ENCODE data around the gene GRIN1.
A peak's percentile ranks its signal among the peaks of the same experiment; 100 is the strongest.

The GRIN1 gene

GRCh38 chr9:137163805-137164204, 24.9 kb downstream of the GRIN1 start:
- Histone ChIP-seq H3K27me3 (ENCODE audit: control insufficient read depth, insufficient read depth, low read length) (peaks cover 98% of the 10 kb centered on the region), H3K9me3 (ENCODE audit: control insufficient read depth, insufficient read depth, low read length) (no peaks in the 10 kb centered on the region), H3K9ac (ENCODE audit: low read depth, low read length) (no peak overlapping the region), H3K36me3 (ENCODE audit: control insufficient read depth, insufficient read depth, low read length) (no peaks in the 10 kb centered on the region), H3K4me1 (ENCODE audit: control insufficient read depth, insufficient read depth, low read length) (no peaks in the 10 kb centered on the region), H3K4me3 (ENCODE audit: low read depth, low read length) (no peak overlapping the region; the same call in 1 of the 2 replicates), H3K27ac (ENCODE audit: low read depth, low read length) (no peak overlapping the region)

- peaks cover 98% of the 10 kb centered on the region for H3K27me3 ChIP-seq (ENCODE audit: control insufficient read depth, insufficient read depth, low read length)
- H3K36me3 ChIP-seq (ENCODE audit: control insufficient read depth, insufficient read depth, low read length): no peaks in the 10 kb centered on the region
- no peak overlapping the region for H3K27ac ChIP-seq (ENCODE audit: low read depth, low read length)
- H3K4me1 ChIP-seq (ENCODE audit: control insufficient read depth, insufficient read depth, low read length): no peaks in the 10 kb centered on the region; the same call in 1 of the 2 replicates
- H3K4me3 ChIP-seq (ENCODE audit: low read depth, low read length): no peak overlapping the region
- no peaks in the 10 kb centered on the region for H3K9me3 ChIP-seq (ENCODE audit: control insufficient read depth, insufficient read depth, low read length)
- H3K9ac ChIP-seq (ENCODE audit: low read depth, low read length): no peak overlapping the region
Measured at GRCh38 chr9:137164370-137165249, 25.7 kb downstream of the GRIN1 start.

DNA sequence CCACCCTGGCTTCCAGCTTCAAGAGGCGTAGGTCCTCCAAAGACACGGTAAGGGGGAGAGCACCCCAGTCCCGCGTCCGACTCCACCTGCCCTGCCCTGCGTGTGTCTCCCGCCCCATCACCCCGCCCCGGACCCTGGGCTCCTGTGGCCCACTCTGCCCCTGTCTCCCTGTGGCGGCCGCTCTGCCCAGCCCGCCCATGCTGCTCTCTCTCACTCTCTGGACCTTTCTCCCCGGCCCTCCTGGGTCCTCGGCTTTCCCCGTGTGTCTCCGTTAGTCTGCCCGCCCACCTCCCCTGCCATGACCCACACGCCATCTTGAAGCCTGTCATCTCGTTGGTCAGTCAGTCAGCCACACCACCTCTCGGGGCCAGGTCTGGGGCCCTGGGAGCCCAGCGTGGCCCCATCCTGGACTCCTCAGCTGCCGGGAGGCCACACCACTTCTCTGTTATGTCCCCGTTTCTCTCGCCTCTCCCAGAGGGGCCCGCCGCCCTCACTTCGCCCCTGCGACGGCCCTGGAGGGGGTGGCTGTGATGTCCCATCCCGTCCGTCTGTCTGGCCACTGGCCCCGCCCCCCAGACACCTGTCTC, 26.4 kb downstream of the GRIN1 start:
- H3K4me3 ChIP-seq (ENCODE audit: low read depth, low read length): no peak overlapping the region
- peaks cover 98% of the 10 kb centered on the region for H3K27me3 ChIP-seq (ENCODE audit: control insufficient read depth, insufficient read depth, low read length)
- no peaks in the 10 kb centered on the region for H3K36me3 ChIP-seq (ENCODE audit: control insufficient read depth, insufficient read depth, low read length)
- no peaks in the 10 kb centered on the region; the same call in 1 of the 2 replicates for H3K4me1 ChIP-seq (ENCODE audit: control insufficient read depth, insufficient read depth, low read length)
- H3K9me3 ChIP-seq (ENCODE audit: control insufficient read depth, insufficient read depth, low read length): no peaks in the 10 kb centered on the region
- no peak overlapping the region for H3K9ac ChIP-seq (ENCODE audit: low read depth, low read length)
- H3K27ac ChIP-seq (ENCODE audit: low read depth, low read length): no peak overlapping the region

DNA sequence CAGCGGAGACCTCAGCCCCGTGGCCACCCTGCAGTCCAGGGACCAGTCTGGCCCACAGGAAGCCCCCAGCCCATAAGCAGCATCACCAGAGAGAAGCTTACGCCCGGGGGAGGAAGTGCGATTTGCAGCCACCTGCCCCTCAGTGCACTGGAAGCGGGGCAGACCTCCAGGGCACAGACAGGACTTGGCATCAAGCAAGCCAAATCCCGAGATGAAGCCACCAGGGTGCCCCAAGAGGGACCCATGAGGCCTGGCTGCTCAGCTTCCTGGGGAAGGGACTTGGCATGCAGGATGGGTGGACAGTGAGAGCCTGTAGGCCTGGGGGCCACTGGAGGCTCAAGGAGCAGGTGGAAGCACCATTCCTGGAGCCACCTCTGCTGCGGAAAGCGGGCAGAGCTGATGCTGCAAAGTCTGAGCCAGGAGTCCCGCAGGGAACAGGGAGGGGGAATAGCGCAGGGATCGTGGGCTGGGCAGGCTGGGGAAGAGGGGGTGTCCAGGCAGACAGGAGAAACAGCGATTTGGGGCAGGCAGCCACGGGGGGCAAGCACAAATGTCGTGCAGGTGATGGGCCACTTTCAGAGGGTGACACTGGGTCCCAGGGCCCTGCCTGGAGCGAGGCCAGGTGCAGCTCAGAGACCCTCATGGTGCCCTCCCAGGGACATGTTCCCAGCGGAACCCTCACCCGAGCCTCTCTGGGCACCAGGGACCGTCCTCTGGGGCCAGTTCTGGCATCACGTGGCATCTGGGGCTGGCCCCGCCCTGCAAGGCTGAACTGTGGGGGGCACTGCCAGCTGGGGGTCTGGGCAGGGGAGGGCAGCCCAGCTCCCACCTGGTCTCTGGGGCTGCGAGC, 27.7 kb downstream of the GRIN1 start:
- H3K27me3 ChIP-seq (ENCODE audit: control insufficient read depth, insufficient read depth, low read length): peaks cover 99% of the 10 kb centered on the region
- H3K9me3 ChIP-seq (ENCODE audit: control insufficient read depth, insufficient read depth, low read length): no peaks in the 10 kb centered on the region
- H3K27ac ChIP-seq (ENCODE audit: low read depth, low read length): no peak overlapping the region
- H3K36me3 ChIP-seq (ENCODE audit: control insufficient read depth, insufficient read depth, low read length): no peaks in the 10 kb centered on the region
- H3K4me3 ChIP-seq (ENCODE audit: low read depth, low read length): no peak overlapping the region
- H3K4me1 ChIP-seq (ENCODE audit: control insufficient read depth, insufficient read depth, low read length): no peaks in the 10 kb centered on the region; the same call in 1 of the 2 replicates
- no peak overlapping the region for H3K9ac ChIP-seq (ENCODE audit: low read depth, low read length)

GRCh38 chr9:137167277-137167746, 28.4 kb downstream of the GRIN1 start:
- peaks cover 99% of the 10 kb centered on the region for H3K27me3 ChIP-seq (ENCODE audit: control insufficient read depth, insufficient read depth, low read length)
- H3K4me3 ChIP-seq (ENCODE audit: low read depth, low read length): no peak overlapping the region
- no peaks in the 10 kb centered on the region for H3K36me3 ChIP-seq (ENCODE audit: control insufficient read depth, insufficient read depth, low read length)
- H3K9ac ChIP-seq (ENCODE audit: low read depth, low read length): no peak overlapping the region
- H3K9me3 ChIP-seq (ENCODE audit: control insufficient read depth, insufficient read depth, low read length): no peaks in the 10 kb centered on the region
- no peak overlapping the region for H3K27ac ChIP-seq (ENCODE audit: low read depth, low read length)
- H3K4me1 ChIP-seq (ENCODE audit: control insufficient read depth, insufficient read depth, low read length): no peaks in the 10 kb centered on the region; the same call in 1 of the 2 replicates

- H3K36me3 ChIP-seq (ENCODE audit: control insufficient read depth, insufficient read depth, low read length): no peaks in the 10 kb centered on the region
- H3K9ac ChIP-seq (ENCODE audit: low read depth, low read length): no peak overlapping the region
- no peak overlapping the region for H3K27ac ChIP-seq (ENCODE audit: low read depth, low read length)
- H3K27me3 ChIP-seq (ENCODE audit: control insufficient read depth, insufficient read depth, low read length): peaks cover 92% of the 10 kb centered on the region
- no peaks in the 10 kb centered on the region for H3K9me3 ChIP-seq (ENCODE audit: control insufficient read depth, insufficient read depth, low read length)
- H3K4me3 ChIP-seq (ENCODE audit: low read depth, low read length): peak overlapping the region; percentile 59; the same call in 1 of the 2 replicates
- H3K4me1 ChIP-seq (ENCODE audit: control insufficient read depth, insufficient read depth, low read length): no peaks in the 10 kb centered on the region; the same call in 1 of the 2 replicates
Measured at GRCh38 chr9:137167747-137168572, 29.0 kb downstream of the GRIN1 start.

DNA sequence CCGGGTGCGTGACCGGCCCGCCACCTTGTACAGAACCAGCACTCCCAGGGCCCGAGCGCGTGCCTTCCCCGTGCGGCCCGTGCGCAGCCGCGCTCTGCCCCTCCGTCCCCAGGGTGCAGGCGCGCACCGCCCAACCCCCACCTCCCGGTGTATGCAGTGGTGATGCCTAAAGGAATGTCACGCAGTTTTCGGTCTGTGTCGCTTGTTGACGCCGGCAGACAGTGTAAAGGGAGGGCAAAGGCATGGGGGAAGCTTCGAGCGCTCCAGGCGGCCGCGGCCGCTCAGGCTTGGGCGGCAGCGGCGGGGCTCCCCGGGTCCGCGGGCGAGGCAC, 29.6 kb downstream of the GRIN1 start:
- peak overlapping the region; percentile 59; the same call in 1 of the 2 replicates for H3K4me3 ChIP-seq (ENCODE audit: low read depth, low read length)
- peaks cover 92% of the 10 kb centered on the region for H3K27me3 ChIP-seq (ENCODE audit: control insufficient read depth, insufficient read depth, low read length)
- no peak overlapping the region for H3K27ac ChIP-seq (ENCODE audit: low read depth, low read length)
- H3K36me3 ChIP-seq (ENCODE audit: control insufficient read depth, insufficient read depth, low read length): no peaks in the 10 kb centered on the region
- H3K9me3 ChIP-seq (ENCODE audit: control insufficient read depth, insufficient read depth, low read length): no peaks in the 10 kb centered on the region
- no peaks in the 10 kb centered on the region; the same call in 1 of the 2 replicates for H3K4me1 ChIP-seq (ENCODE audit: control insufficient read depth, insufficient read depth, low read length)
- no peak overlapping the region for H3K9ac ChIP-seq (ENCODE audit: low read depth, low read length)

DNA sequence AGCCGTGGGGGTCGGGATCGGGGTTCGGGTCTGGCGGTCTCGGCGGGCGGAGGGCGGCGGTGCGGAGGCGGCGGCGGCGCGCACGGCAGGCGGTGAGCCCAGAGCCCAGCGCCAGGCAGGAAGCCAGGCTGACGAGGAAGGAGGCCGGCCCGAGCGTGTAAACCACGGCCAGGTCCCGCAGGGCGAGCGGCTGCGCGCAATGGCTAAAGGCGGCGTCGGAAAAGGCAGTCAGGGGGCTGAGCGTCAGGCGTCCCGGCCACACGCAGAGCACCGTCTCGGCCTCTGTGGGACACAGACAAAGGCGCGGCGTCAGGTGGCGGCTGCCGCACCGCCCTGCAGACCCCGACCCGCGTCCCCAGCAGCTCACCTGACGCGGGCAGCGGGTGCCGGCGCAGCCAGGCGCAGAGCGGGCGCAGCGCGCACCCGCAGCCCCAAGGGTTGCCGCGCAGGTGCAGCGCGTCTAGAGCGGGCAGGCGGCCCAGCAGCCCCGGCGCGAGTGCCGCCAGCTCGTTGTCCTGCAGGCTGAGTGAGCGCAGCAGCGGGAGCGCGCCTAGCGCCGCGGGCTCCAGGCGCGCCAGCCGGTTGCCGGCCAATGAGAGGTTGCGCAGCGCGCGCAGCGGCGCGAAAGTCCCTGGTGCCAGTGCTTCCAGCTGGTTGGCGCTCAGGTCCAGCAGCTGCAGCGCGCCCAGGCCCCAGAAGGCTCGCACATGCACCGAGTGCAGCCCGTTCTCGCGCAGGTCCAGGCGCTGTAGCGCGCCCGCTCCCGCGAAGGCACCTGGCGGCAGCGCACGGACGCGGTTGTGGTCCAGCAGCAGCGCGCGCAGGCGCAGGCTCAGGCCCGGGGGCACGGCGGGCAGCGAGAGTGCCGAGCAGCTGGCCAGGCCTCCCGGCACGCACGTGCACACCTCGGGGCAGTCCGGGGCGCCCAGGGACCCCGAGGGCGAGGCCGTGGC, 30.2 kb downstream of the GRIN1 start:
- H3K4me3 ChIP-seq (ENCODE audit: low read depth, low read length): peak overlapping the region; percentile 59
- no peaks in the 10 kb centered on the region for H3K9me3 ChIP-seq (ENCODE audit: control insufficient read depth, insufficient read depth, low read length)
- no peak overlapping the region for H3K27ac ChIP-seq (ENCODE audit: low read depth, low read length)
- no peak overlapping the region for H3K9ac ChIP-seq (ENCODE audit: low read depth, low read length)
- no peaks in the 10 kb centered on the region for H3K36me3 ChIP-seq (ENCODE audit: control insufficient read depth, insufficient read depth, low read length)
- H3K27me3 ChIP-seq (ENCODE audit: control insufficient read depth, insufficient read depth, low read length): peaks cover 92% of the 10 kb centered on the region
- H3K4me1 ChIP-seq (ENCODE audit: control insufficient read depth, insufficient read depth, low read length): no peaks in the 10 kb centered on the region; the same call in 1 of the 2 replicates

DNA sequence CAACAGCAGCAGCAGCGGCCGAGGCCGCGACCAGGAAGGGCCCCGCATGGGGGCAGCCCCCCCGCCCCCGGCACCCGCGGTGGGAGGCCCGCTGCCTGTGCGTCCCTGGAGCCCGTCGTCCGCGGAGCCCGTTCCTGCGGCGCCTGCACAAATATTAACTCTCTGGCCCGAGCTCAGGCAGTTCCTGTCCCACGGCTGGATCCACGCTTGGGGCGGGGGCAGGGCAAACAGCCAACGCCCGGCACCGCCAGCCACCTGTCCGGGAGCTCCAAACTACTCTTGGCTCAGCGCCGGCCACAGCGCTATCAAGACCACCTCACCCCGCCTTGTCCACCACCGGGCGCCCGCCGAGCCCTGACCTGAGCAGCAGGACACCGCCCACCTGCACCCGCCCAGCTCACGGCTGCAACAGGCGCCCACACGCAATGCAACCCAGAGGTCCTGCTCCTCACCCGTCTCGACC, 31.0 kb downstream of the GRIN1 start, which contains the start of gene LRRC26:
LRRC26 (minus strand) TSS at position 156 of the 463 bp plus-strand sequence; CDS start at position 48, 108 bp downstream.
- H3K4me1 ChIP-seq (ENCODE audit: control insufficient read depth, insufficient read depth, low read length): no peaks in the 10 kb centered on the region; the same call in 1 of the 2 replicates

More for the DNA sequence above, 31.0 kb downstream of the GRIN1 start, which contains the start of gene LRRC26:
- Histone ChIP-seq H3K27me3 (ENCODE audit: control insufficient read depth, insufficient read depth, low read length) (peaks cover 86% of the 10 kb centered on the region), H3K36me3 (ENCODE audit: control insufficient read depth, insufficient read depth, low read length) (no peaks in the 10 kb centered on the region), H3K4me3 (ENCODE audit: low read depth, low read length) (peak within 1 kb of the TSS; percentile 59), H3K27ac (ENCODE audit: low read depth, low read length) (no peak within 1 kb of the TSS), H3K9me3 (ENCODE audit: control insufficient read depth, insufficient read depth, low read length) (no peaks in the 10 kb centered on the region), H3K9ac (ENCODE audit: low read depth, low read length) (no peak within 1 kb of the TSS)

All from HUES48 (cell line).